Raji (cell line): Measurements from ENCODE around the gene F13A1.

ENCODE experiments used
- POLR2A ChIP-seq: IDR thresholded peaks from 2 replicates; pipeline ENCODE4 v1.6.1; 2011; ENCODE audit warnings: low read depth, low read length, control low read depth; ENCODE audit not compliant: insufficient read depth

F13A1 gene

DNA sequence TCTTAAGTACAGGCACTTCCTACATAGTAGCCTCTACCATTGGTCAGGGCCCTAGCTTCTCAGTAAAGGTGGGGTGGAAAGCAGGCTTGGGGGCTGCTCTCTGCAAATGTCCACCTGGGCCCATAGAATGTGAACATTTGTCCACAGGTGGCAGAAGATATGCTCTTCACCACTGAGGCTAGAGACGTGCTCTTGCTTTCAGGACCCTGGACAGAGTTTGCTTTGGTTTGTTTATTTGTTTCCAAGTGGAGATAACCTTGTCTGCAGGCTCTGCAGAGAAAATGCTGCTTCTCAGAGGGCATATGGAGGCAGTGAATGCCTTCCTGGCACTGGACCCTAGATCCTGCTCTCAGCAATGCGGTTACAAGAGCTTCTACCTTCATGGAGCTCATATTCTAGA lies 129.0 kb downstream of the F13A1 start:
- TF ChIP-seq POLR2A, result no peak

DNA sequence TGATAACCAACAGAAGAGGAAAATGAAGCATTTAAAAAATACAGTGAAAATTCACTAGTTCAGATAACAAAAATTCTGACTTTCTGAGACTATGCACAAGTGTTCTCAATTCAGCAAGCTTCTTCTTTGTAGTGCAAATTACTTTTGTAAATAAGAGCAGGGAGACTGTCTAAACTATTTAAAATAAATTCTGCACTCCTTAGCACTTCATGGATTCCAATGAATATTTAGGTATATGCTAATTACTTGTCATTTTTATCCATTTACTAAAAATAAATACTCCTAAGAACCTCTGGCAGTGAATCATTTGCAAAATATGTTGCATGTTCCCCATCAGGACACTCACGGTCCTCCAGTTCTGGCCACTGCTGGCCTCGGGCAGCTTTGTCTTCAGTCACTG lies 139.8 kb downstream of the F13A1 start:
- no peak for TF ChIP-seq POLR2A

DNA sequence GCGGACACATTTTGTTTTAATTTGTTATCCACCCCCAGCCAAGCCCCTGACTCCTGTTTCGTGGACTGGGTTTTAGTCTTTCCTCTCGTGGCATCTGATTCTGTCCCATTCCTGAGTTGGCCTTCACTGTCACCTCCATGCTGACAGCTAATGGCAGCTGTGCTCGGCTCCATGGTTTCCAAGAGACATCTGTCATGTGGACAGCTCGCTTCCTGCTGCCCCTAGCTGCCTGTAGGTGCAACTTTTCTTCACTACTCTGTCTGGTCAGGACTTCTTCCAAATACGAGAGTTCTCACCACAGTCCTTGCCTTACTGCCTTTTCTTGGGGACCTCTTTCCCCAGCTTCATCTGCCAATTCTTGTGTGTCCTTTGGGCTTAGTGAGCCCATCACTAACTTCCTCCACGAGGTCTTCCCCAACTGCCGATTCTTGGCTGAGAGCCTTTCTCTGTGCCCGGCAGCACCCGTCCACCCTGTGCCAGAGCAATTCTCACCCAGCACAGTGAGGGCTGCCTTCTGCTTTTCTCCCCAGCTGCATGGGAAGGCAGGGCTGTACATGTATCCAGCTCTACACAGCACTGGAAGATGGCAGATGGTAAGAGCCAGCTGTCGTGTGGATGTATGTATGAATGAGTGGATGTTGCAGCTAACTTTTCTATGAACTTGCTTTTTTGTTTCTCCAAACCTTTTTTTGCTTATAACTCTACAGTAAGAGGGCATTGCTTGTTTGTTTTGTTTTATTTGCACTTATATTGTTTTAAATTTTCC lies 140.4 kb downstream of the F13A1 start:
- TF ChIP-seq POLR2A, result no peak

DNA sequence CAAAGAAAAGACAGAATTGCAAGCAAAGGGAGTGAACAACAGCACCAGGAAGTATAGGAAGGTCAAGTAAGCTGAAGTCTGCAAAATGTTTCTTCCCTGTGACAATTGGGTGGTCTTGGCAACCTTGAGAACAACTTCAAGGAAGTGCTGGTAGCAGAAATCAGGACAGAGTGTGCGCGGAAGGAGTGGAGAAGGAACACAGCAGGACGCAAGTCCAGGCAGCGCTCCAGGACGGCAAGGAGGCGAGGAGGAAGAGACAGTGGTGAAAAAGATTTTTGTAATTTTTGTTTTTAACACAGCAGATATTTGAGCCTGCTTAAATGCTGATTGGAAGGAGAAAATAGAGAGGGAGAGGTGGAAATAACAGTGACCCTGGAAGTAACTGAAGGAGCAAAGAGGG lies 141.7 kb downstream of the F13A1 start:
- TF ChIP-seq POLR2A, result no peak

DNA sequence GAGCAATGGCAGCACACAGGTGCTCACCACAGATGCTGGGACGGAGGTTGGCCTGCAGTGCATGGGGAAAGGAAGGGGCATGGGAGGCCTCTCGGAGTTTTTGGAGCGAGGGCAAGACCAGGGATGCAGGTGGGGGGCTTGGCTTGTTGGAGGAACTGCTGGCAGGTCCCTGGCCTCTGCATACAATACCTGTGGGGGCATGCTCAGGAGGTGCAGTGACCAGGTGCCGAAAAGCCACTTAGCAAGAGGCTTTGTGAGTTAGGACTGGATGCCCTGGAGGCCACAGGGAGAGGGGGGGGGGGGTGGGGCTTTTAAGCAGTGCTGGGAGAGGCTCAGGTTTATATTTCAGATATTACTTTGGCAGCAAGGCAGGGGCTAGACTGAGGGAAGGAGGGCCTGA lies 142.7 kb downstream of the F13A1 start:
- no peak for TF ChIP-seq POLR2A

DNA sequence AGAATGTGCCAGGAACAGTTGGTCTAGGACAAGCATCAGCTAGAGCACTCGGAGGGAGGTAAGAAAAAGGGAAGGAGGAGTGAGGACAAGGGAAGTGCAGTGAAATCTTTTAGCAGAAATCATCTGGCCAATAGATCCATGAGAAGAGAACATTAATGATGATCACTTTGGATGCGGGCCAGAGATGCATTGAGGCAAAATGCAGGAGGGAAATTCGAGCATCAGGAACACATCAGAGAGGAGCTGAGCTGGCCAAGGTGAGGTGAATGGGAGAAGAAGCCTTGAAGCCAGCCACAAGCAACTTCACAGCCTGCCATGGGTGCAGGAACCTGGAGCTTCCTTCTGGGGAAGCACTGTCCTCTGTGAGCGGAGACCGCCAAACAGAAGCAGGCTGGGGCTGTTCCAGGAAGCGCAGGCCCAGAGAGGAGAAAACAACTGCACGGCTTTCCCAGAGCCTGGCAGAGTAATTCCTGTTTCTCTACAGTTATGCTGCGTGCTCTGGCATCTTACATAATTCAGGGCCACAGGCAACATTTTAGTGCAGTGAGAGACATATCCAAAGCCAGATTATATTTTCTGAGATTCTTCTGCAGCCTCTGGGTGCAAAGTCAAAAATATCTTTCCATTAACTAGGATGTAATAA lies 143.8 kb downstream of the F13A1 start:
- TF ChIP-seq POLR2A, result no peak

DNA sequence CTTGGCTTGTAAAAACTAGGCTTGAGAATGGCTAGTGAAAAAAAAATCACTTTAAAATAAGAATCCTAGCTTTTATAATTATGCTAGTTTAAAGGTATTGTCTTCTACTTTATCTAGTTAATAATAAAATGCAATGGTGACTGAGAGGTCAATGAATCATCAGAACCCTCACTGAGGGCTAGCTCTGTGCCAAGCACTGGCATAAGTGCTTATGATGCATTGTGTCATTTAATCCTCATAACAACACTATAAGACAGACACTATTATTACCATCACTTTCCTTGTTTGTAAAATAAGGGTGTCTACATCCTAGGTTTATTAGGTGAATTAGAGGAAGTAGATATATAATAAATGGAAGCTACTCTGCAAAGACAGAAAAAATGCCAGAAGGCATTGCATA lies 144.3 kb downstream of the F13A1 start:
- TF ChIP-seq POLR2A, result no peak

DNA sequence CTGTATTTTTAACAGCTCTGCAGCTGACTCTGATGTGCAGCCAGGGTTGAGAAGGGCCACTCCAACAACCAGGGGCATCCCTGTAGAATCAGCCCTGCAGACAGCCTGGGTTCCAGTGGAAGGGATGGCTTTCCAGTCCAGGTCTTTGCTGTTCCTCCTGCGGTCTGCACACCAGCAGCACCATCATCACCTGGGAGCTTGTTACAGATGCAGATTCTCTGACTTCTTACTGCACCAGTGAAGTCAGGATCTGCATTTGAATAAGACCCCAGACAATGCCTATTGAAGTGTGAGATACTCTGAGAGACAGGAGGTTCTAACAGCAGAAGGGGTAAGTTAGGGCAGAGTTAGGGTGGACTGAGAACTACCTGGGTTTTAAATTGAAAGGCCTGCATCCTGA lies 151.3 kb downstream of the F13A1 start:
- no peak for TF ChIP-seq POLR2A

DNA sequence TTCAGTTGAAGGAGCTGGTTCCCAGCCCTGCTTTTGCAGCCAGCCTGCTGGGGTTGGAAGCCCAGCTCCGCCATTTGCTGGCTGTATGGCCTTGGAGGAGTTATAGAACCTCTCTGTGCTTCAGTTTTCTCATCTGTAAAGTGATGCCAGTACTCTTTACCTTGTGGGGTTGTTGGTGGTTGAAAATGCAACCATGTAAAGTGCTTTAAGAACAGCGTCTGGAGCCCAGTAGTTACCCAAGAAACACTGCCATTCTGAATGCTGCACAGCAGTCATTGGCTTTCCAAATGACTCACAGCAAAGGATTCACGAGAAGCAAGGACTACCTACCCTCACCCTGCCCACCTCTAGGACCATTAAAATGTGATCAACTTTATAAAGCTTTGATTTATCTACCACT lies 154.4 kb downstream of the F13A1 start:
- no peak for TF ChIP-seq POLR2A

DNA sequence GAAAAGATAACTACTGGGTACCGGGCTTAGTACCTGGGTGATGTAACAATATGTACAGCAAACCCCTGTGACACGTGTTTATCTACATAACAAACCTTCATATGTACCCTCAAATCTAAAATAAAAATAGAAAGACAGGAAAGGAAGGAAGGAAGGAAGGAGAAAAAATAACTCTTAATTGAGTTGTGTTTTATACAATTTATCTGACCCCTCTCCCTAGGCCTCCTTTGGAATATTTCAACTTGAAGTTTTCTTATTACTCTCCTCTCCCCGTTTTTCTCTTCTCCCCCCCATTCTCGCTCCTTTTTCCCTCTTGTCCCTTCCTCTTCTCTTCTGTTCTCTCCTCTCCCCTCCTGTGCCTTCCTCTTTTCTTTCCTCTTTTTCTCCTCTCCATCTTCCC lies 156.1 kb downstream of the F13A1 start:
- TF ChIP-seq POLR2A, result no peak

DNA sequence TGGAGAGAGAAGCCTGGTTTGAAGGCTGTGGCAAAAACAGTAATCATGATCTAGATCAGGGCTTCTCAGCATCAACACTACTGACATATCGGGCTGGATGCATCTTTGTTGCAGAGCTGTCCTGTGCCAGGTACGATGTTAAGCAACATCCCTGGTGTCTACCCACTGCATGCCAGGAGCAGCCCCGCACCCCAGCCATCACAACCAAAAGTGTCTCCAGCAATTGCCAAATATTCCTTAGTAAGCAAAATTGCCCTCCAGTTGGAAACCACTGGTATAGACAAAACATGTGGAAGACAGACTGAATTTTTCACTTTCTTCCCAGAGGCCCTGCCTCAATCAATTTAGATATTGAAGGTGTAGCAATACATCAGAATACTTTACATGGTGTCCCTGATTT lies 166.1 kb downstream of the F13A1 start:
- TF ChIP-seq POLR2A, result no peak

DNA sequence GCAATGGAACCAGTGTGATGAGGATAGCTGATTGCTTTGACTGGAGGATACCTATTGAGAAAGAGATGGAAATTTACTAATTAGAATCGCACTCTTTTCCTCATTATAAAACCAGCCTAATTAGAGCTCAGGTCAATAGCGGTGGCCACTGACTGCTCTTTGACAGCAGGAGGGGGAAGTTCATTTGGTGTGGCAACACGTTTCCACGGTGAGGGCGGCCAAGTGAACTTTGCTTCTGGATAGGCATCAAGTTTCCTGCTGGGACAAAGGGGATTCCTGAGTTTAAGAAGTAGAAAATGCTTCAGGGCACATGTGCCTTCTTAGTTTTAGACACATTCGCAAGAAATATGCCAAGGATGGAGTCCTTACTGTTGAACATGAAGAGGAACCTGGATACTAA lies 168.4 kb downstream of the F13A1 start:
- TF ChIP-seq POLR2A, result no peak

DNA sequence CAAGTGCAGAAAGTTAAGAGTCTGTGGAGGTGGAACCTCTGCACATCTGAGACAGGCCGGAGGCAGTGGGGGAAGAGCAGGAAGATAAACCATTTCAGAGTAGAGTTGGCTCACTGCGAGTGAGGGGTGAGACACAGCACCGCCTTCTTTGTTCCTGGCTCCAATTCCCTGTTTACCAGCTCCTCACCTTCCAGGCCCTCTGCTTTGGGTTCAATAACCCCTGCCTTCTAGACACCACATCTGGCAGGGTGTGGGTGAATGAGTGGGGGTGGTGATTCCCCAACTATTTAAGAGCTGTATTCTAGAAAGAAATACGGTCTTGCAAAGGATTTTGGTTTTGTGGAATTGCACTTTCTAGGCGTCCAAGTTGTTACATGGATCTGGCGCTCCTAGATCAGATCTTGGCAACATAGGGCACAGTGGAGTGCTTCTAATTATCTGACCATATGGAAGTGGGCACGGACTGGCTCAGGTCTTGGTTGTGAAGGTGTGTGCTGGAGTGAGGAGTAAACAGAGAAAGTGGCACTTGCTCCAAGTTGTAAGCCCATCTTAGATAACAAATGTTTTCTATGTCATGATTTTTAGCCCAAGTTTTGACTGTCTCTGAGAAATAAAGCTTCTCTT lies 172.2 kb downstream of the F13A1 start:
- TF ChIP-seq POLR2A, result no peak

DNA sequence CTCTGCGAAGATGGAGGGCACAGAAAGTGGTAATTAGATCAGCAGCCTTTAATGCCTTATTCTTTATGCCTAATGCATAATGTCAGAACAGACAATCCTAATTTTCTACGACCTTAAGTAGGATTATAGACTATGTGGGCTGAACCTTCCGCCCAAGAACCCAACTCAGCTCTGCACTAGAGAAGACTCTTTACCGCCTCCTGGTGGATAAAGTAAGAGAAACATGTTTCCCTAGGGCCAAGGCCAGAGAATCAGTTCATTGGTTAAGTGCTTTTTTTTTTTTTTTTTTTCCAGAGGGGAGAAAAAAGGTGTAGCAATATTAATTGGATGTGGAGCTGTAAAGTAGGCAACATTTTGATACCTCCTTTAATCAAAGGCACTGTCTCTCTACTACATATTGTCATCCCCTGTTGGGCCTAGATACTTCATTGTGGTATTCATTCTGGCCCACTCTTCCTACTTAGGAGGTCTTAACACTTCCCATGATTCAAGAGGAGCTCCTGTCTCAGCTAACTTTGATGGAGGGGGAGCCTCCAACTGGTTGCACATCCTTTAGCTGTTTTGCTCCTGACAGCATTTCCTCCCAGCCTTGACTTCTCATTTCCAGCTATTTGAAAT lies 188.9 kb downstream of the F13A1 start:
- no peak for TF ChIP-seq POLR2A

DNA sequence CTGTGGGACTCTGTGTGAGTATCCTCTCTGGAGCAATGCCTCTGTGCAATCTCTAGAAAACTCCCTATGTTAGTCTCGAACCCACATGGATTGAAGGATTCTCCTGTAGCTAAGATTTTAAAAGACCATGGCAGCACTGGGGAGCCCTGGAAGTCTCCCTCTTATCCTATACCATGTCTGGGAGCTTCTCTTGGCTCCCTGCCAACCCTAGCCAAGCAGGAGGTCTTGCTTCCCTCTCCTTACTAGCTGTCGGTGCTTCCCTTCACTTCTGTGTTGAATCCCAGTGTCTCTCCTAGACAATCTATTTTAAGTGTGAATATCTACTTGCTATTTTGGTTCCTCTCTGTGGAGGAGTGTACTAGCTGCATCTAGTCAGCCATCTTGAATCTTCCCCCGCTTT lies 195.0 kb downstream of the F13A1 start:
- no peak for TF ChIP-seq POLR2A

DNA sequence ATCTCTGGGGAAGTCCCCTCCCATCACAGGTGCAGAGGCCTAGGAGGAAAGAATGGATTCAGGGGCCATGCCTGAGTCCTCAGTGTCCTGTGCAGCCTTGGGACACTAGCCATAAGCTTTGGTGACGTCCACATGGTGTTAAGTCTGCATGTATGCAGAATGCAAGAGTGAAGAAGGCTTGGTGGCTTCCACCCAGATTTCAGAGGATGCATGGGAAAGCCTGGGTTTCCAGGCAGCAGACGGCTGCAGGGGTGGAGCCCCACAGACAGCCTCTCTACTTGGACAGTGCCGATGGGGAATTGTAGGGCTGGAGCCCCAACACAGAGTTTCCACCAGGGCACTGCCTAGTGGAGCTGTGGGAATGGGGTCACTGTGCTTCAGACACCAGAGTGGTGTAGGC lies 196.7 kb downstream of the F13A1 start:
- no peak for TF ChIP-seq POLR2A

DNA sequence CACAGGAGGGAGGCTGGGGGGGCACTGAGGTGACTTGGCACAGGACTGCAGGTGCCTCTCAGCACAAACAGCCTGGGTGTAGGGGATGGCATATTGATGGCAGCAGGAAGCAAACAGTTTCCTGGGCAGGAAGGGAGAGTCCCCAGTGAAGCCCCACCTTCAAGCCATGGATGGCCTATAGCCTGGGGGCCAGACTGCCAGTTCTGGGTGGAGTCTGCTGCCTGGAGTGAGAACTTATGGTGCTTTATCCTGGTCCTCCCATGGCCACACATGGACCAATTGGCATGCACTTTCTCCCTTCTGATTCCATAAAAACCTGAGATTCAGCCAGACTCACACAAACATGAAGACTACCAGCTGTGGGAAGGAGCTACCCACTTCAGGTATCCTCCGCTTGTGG lies 198.5 kb downstream of the F13A1 start:
- no peak for TF ChIP-seq POLR2A
